SK-N-SH (cell line): Measurements from ENCODE around the gene NCKAP5. TPM values are rescaled to one million over a fixed set of nuclear protein-coding genes. Genes with fewer than 3 reads are reported as not detected.
A peak's percentile ranks its signal among the peaks of the same experiment; 100 is the strongest.

Experiments used
- CTCF ChIA-PET: fragments of 300-600, 350-600 bp; formaldehyde crosslinking; extraction: SDS; loops from one replicate; lab custom pipeline; 2021; lab: Yijun Ruan, JAX
- POLR2A ChIA-PET: fragments of 350-600 bp; sonication (Branson Sonifier 250); formaldehyde crosslinking; extraction: SDS; loops from one replicate; lab custom pipeline; 2020; ENCODE audit warnings: antibody characterized with exemption, inconsistent platforms; lab: Yijun Ruan, JAX
- DNase-seq: peaks from one replicate; pipeline ENCODE4 v3.0.0; 2012
- H2AFZ ChIP-seq: fragments of 200-600 bp; sonication (generic); 2 replicates; pipeline ENCODE4 v1.8.1; 2016; ENCODE audit warnings: antibody characterized with exemption, mild to moderate bottlenecking, low read depth
- H3F3A ChIP-seq: fragments of 200-600 bp; sonication (generic); replicated peaks from 2 replicates; pipeline ENCODE3; 2016; ENCODE audit warnings: antibody characterized with exemption, mild to moderate bottlenecking; ENCODE audit not compliant: insufficient read depth
- H3K27ac ChIP-seq, 2 experiments: fragments of 200-500 bp in 1 of 2; fragments of 200-600 bp in 1 of 2; sonication (Bioruptor generic) in 1 of 2; sonication (generic), shearing (Covaris generic) in 1 of 2; 2 replicates each; pipeline versions ENCODE4 v1.5.1 to v1.6.1; 2014 to 2016; ENCODE audit warnings: low read depth in 2 of 2, inconsistent platforms in 1 of 2, low read length in 1 of 2, mild to moderate bottlenecking in 1 of 2, mixed read lengths in 1 of 2
- H3K27me3 ChIP-seq: fragments of 200-600 bp; sonication (generic), shearing (Covaris generic); 2 replicates; pipeline ENCODE4 v1.6.1; 2016; ENCODE audit warnings: mixed run types; ENCODE audit not compliant: insufficient read depth
- H3K36me3 ChIP-seq, 2 experiments: fragments of 200-500 bp in 1 of 2; fragments of 200-600 bp in 1 of 2; sonication (Bioruptor generic) in 1 of 2; sonication (generic) in 1 of 2; replicated peaks in 1 of 2; 2 replicates each; pipeline versions ENCODE3 to v1.5.1; 2014 to 2016; ENCODE audit warnings: low read length in 1 of 2, mild to moderate bottlenecking in 1 of 2; ENCODE audit not compliant: insufficient read depth in 2 of 2, control insufficient read depth in 1 of 2
- H3K4me1 ChIP-seq, 2 experiments: fragments of 200-500 bp in 1 of 2; fragments of 200-600 bp in 1 of 2; sonication (Bioruptor generic) in 1 of 2; sonication (generic), shearing (Covaris generic) in 1 of 2; 2 replicates each; pipeline versions ENCODE4 v1.5.1 to v1.6.1; 2014 to 2016; ENCODE audit warnings: low read depth in 1 of 2, low read length in 1 of 2, mixed run types in 1 of 2; ENCODE audit not compliant: insufficient read depth in 2 of 2, control insufficient read depth in 1 of 2
- H3K4me2 ChIP-seq: fragments of 200-600 bp; sonication (generic), shearing (Covaris generic); 2 replicates; pipeline ENCODE4 v1.6.1; 2017; ENCODE audit warnings: mixed run types
- H3K4me3 ChIP-seq, 2 experiments: fragments of 200-500 bp in 1 of 2; fragments of 200-600 bp in 1 of 2; sonication (Bioruptor generic) in 1 of 2; sonication (generic), shearing (Covaris generic) in 1 of 2; 2 replicates each; pipeline versions ENCODE4 v1.5.1 to v1.8.1; 2014 to 2016; ENCODE audit warnings: low read depth in 2 of 2, inconsistent platforms in 1 of 2, low read length in 1 of 2, mild to moderate bottlenecking in 1 of 2, mixed read lengths in 1 of 2, moderate library complexity in 1 of 2
- H3K79me2 ChIP-seq: fragments of 200-600 bp; sonication (generic); 2 replicates; pipeline ENCODE4 v1.8.1; 2017; ENCODE audit warnings: mild to moderate bottlenecking; ENCODE audit not compliant: insufficient read depth
- H3K9ac ChIP-seq: fragments of 200-600 bp; sonication (generic); 2 replicates; pipeline ENCODE4 v1.6.1; 2017; ENCODE audit warnings: mixed run types
- H3K9me2 ChIP-seq: fragments of 200-600 bp; sonication (generic); 2 replicates; pipeline ENCODE4 v1.6.1; 2017; ENCODE audit warnings: mixed run types
- H3K9me3 ChIP-seq: fragments of 200-600 bp; sonication (generic); 2 replicates; pipeline ENCODE4 v1.6.1; 2017; ENCODE audit warnings: mixed run types, mild to moderate bottlenecking, moderate library complexity
- H4K20me1 ChIP-seq: fragments of 200-600 bp; sonication (generic); 2 replicates; pipeline ENCODE4 v1.6.1; 2017; ENCODE audit warnings: mild to moderate bottlenecking, mixed run types; ENCODE audit not compliant: insufficient read depth
- CHD2 ChIP-seq: fragments of 150-350 bp; IDR thresholded peaks from 2 replicates; pipeline ENCODE4 v1.6.1; 2018; ENCODE audit warnings: low read length; ENCODE audit not compliant: partially characterized antibody
- EP300 ChIP-seq, 2 experiments: IDR thresholded peaks; 2 replicates each; pipeline versions ENCODE4 v1.4.0 to v1.6.1; 2012; ENCODE audit warnings: borderline replicate concordance in 1 of 2, low read depth in 1 of 2, low read length in 1 of 2
- EZH2phosphoT487 ChIP-seq: fragments of 200-600 bp; sonication (generic); IDR thresholded peaks from 2 replicates; pipeline ENCODE4 v1.6.1; 2017; ENCODE audit warnings: low read depth, mixed run types, mild to moderate bottlenecking, antibody characterized with exemption, moderate library complexity, borderline replicate concordance
- FOSL2 ChIP-seq: IDR thresholded peaks from 2 replicates; pipeline ENCODE4 v1.4.0; 2012; ENCODE audit warnings: low read depth, mild to moderate bottlenecking, moderate library complexity, borderline replicate concordance
- FOXJ3 ChIP-seq: sonication (generic); formaldehyde crosslinking; IDR thresholded peaks from 2 replicates; pipeline ENCODE4 v1.5.1; 2020; ENCODE audit warnings: mild to moderate bottlenecking, missing genetic modification reagents
- FOXM1 ChIP-seq: IDR thresholded peaks from 2 replicates; pipeline ENCODE4 v1.4.0; 2012; ENCODE audit warnings: low read depth, mild to moderate bottlenecking
- GABPA ChIP-seq: IDR thresholded peaks from 2 replicates; pipeline ENCODE4 v1.4.0; 2012; ENCODE audit warnings: low read depth, mild to moderate bottlenecking
- JUND ChIP-seq: IDR thresholded peaks from 2 replicates; pipeline ENCODE4 v1.4.0; 2012
- MEF2A ChIP-seq: IDR thresholded peaks from 2 replicates; pipeline ENCODE4 v1.4.0; 2012; ENCODE audit warnings: low read depth, borderline replicate concordance
- MXI1 ChIP-seq: IDR thresholded peaks from 2 replicates; pipeline ENCODE4 v1.6.1; 2012; ENCODE audit warnings: mild to moderate bottlenecking, low read depth, low read length, improper control_type of control experiment
- NFIC ChIP-seq: IDR thresholded peaks from 2 replicates; pipeline ENCODE4 v1.4.0; 2012; ENCODE audit warnings: borderline replicate concordance
- NRF1 ChIP-seq: IDR thresholded peaks from 2 replicates; pipeline ENCODE4 v1.6.1; 2012; ENCODE audit warnings: low read depth, mild to moderate bottlenecking, low read length
- POLR2AphosphoS5 ChIP-seq: IDR thresholded peaks from 2 replicates; pipeline ENCODE4 v1.6.1; 2012; ENCODE audit warnings: low read depth, low read length
- RAD21 ChIP-seq: IDR thresholded peaks from 2 replicates; pipeline ENCODE4 v1.6.1; 2012; ENCODE audit warnings: mild to moderate bottlenecking, low read length
- RCOR1 ChIP-seq: fragments of 150-350 bp; IDR thresholded peaks from 2 replicates; pipeline ENCODE4 v1.6.1; 2017; ENCODE audit warnings: antibody characterized with exemption, low read length
- RFX5 ChIP-seq: IDR thresholded peaks from 2 replicates; pipeline ENCODE4 v1.6.1; 2012; ENCODE audit warnings: mild to moderate bottlenecking, improper control_type of control experiment, low read length
- RXRA ChIP-seq: IDR thresholded peaks from 2 replicates; pipeline ENCODE4 v1.4.0; 2012; ENCODE audit warnings: low read depth, mild to moderate bottlenecking, borderline replicate concordance
- SIN3A ChIP-seq: IDR thresholded peaks from 2 replicates; pipeline ENCODE4 v1.6.1; 2012; ENCODE audit warnings: low read depth, mild to moderate bottlenecking, low read length, moderate library complexity, borderline replicate concordance
- SMC3 ChIP-seq: IDR thresholded peaks from 2 replicates; pipeline ENCODE4 v1.6.1; 2012; ENCODE audit warnings: low read depth, low read length, improper control_type of control experiment
- TCF12 ChIP-seq: IDR thresholded peaks from 2 replicates; pipeline ENCODE4 v1.4.0; 2012
- WGBS: methylation state at CpG from one replicate; pipeline ENCODE4 v1.1.6; 2017; ENCODE audit warnings: low lambda C conversion rate; 5-methylcytosine and 5-hydroxymethylcytosine counted together
- polyA plus RNA-seq, 3 experiments: library from polyadenylated mRNA; depleted of rRNA; stranded (reverse); fragments of >200 nt; gene quantifications; 2 replicates each; pipeline ENCODE4 v1.2.3, GENCODE V29; 2012
- TF ChIP-seq, protein P1 (sequence below): IDR thresholded peaks from 2 replicates; pipeline ENCODE4 v1.4.0; 2012; ENCODE audit warnings: low read depth, borderline replicate concordance
- TF ChIP-seq, protein P2 (sequence below): IDR thresholded peaks from 2 replicates; pipeline ENCODE4; 2012
- TF ChIP-seq, protein P3 (sequence below): fragments of 150-350 bp; IDR thresholded peaks from 2 replicates; pipeline ENCODE4 v1.6.1; 2016; ENCODE audit warnings: mild to moderate bottlenecking, low read depth, low read length
- TF ChIP-seq, protein P4 (sequence below): IDR thresholded peaks from 2 replicates; pipeline ENCODE4 v1.4.0; 2012; ENCODE audit warnings: low read depth
- TF ChIP-seq, protein P5 (sequence below): fragments of 150-350 bp; IDR thresholded peaks from 2 replicates; pipeline ENCODE4 v1.6.1; 2017; ENCODE audit warnings: antibody characterized with exemption, low read length, low read depth, borderline replicate concordance

The NCKAP5 gene
- polyA plus RNA-seq, 1 of the 3 experiments (the other 2 are of a cell fraction), result 0.02 TPM

DNA sequence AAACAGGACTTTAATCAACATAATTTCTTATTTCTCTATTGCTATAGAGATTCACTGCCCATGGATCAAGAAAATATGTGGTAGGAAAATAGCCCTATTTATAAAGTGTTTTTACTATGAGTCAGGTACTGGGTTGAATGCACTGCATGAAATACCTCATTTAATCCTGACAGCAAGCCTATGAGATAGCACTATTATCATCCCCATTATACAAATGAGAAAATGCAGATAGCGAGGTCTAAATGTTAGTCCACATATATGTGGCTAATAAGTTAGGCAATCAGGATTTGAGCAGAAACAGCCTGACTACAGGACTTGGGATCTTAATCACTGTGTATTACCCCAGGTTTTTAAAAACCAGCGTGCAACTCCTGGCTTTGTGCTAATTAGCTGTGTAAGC is 889.8 kb downstream of the NCKAP5 start (continued):
- TF ChIP-seq, protein P1, sequence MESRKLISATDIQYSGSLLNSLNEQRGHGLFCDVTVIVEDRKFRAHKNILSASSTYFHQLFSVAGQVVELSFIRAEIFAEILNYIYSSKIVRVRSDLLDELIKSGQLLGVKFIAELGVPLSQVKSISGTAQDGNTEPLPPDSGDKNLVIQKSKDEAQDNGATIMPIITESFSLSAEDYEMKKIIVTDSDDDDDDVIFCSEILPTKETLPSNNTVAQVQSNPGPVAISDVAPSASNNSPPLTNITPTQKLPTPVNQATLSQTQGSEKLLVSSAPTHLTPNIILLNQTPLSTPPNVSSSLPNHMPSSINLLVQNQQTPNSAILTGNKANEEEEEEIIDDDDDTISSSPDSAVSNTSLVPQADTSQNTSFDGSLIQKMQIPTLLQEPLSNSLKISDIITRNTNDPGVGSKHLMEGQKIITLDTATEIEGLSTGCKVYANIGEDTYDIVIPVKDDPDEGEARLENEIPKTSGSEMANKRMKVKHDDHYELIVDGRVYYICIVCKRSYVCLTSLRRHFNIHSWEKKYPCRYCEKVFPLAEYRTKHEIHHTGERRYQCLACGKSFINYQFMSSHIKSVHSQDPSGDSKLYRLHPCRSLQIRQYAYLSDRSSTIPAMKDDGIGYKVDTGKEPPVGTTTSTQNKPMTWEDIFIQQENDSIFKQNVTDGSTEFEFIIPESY, result no peak
- no peak for TF ChIP-seq SIN3A
- TF ChIP-seq, all 33 proteins: peak for 0

DNA sequence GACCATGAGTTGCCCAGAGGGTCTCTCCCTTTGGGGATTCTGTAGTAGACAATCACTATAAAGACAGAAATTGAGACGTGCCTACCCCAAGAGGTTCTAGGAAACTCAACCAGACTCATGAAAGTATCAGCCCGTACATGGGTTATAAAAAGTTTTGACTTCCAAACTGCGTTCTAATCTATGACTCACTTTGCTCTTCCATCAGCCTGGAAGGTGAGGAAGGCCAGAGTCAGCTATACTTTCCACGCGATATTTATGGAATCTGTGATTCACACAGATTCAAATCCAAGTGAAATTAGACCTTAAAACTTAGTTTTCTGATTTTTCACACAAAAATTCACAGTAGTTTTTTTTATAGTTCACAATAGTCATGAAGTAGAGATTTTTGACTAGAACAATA is 890.6 kb downstream of the NCKAP5 start:
- Histone ChIP-seq H3K4me2 (0 out of 2 replicates have a peak overlapping the region, but pooled peaks have one; percentile 3), H3F3A (peaks cover 11% of the 10 kb centered on the region), H3K4me1 (peaks cover 0 to 13% of the 10 kb centered on the region in 2 experiments; a peak in 1 of 4 replicates), H3K9me2 (no peaks in the 10 kb centered on the region), H3K36me3 (no peaks in the 10 kb centered on the region), H2AFZ (peak overlapping the region; percentile 10; the same call in 1 of the 2 replicates), H3K9me3 (no peaks in the 10 kb centered on the region), H3K27ac (peak overlapping the region in 1 of 2 experiments; percentile 70; a peak in 2 of 4 replicates), H3K27me3 (no peaks in the 10 kb centered on the region), H4K20me1 (no peaks in the 10 kb centered on the region), H3K4me3 (no peak overlapping the region), H3K9ac (no peak overlapping the region), H3K79me2 (no peaks in the 10 kb centered on the region)
- DNase-seq, result no peak
- TF ChIP-seq FOXM1, result no peak
- TF ChIP-seq, protein P2, sequence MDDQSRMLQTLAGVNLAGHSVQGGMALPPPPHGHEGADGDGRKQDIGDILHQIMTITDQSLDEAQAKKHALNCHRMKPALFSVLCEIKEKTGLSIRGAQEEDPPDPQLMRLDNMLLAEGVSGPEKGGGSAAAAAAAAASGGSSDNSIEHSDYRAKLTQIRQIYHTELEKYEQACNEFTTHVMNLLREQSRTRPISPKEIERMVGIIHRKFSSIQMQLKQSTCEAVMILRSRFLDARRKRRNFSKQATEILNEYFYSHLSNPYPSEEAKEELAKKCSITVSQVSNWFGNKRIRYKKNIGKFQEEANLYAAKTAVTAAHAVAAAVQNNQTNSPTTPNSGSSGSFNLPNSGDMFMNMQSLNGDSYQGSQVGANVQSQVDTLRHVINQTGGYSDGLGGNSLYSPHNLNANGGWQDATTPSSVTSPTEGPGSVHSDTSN, result peak; percentile 49
- TF ChIP-seq TCF12, result peak; percentile 76
- no peak for TF ChIP-seq MXI1
- TF ChIP-seq FOXJ3 (CRISPR knock-in tag), result no peak
- peak in 1 of 2 experiments; percentile 28; a peak in 1 of 4 replicates for TF ChIP-seq EP300 (IDR thresholded peaks at IDR 0.05; ENCODE audit: borderline replicate concordance in 1 of 2, low read depth in 1 of 2, low read length in 1 of 2)
- no peak for TF ChIP-seq RCOR1
- TF ChIP-seq POLR2AphosphoS5, result no peak
- TF ChIP-seq NRF1, result no peak
- TF ChIP-seq, protein P3, sequence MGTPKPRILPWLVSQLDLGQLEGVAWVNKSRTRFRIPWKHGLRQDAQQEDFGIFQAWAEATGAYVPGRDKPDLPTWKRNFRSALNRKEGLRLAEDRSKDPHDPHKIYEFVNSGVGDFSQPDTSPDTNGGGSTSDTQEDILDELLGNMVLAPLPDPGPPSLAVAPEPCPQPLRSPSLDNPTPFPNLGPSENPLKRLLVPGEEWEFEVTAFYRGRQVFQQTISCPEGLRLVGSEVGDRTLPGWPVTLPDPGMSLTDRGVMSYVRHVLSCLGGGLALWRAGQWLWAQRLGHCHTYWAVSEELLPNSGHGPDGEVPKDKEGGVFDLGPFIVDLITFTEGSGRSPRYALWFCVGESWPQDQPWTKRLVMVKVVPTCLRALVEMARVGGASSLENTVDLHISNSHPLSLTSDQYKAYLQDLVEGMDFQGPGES, result no peak
- TF ChIP-seq FOSL2, result peak; percentile 82
- no peak for TF ChIP-seq SMC3
- no peak for TF ChIP-seq EZH2phosphoT487
- TF ChIP-seq, protein P4, sequence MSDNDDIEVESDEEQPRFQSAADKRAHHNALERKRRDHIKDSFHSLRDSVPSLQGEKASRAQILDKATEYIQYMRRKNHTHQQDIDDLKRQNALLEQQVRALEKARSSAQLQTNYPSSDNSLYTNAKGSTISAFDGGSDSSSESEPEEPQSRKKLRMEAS, result no peak
- no peak; the same call in 1 of the 2 replicates for TF ChIP-seq NFIC
- TF ChIP-seq GABPA, result no peak
- TF ChIP-seq RXRA, result 0 out of 2 replicates have a peak, but pooled peaks have one; percentile 12
- TF ChIP-seq CHD2, result no peak
- TF ChIP-seq RAD21, result no peak
- TF ChIP-seq, protein P1, result 0 out of 2 replicates have a peak, but pooled peaks have one; percentile 14
- no peak for TF ChIP-seq SIN3A
- TF ChIP-seq, protein P5, sequence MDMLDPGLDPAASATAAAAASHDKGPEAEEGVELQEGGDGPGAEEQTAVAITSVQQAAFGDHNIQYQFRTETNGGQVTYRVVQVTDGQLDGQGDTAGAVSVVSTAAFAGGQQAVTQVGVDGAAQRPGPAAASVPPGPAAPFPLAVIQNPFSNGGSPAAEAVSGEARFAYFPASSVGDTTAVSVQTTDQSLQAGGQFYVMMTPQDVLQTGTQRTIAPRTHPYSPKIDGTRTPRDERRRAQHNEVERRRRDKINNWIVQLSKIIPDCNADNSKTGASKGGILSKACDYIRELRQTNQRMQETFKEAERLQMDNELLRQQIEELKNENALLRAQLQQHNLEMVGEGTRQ, result no peak
- peak; percentile 50; the same call in 1 of the 2 replicates for TF ChIP-seq MEF2A
- peak; percentile 70 for TF ChIP-seq JUND
- no peak for TF ChIP-seq RFX5
- ChIA-PET POLR2A (no interaction called here), CTCF (interaction anchor here (0.6 to 4.8 kb wide), 13 partner anchors 8 to 500 kb away, joined by 3 to 28 read pairs (median 6); no protein-coding TSS in a partner anchor)
- 18% methylated on average over 5 of the region's 5 CpGs for WGBS
